Right cardiac atrium (tissue), 5 donors: Measurements from ENCODE around the gene CDK15. TPM values are rescaled to one million over a fixed set of nuclear protein-coding genes. Genes with fewer than 3 reads are reported as not detected.

Experiments used
- ATAC-seq, 2 donors: fragments of 200-7000 bp; cut with Tn5 transposase; one replicate each; pipeline versions ENCODE4 v1.8.0 to v1.9.1; 2020; ENCODE audit warnings: moderate library complexity in 2 of 2, mild to moderate bottlenecking in 1 of 2
- DNase-seq, 3 donors: peaks; one replicate each; pipeline ENCODE4 v3.0.0-alpha.2; 2020
- H3K27ac ChIP-seq: one replicate; pipeline ENCODE4 v1.5.1; 2013; ENCODE audit warnings: mild to moderate bottlenecking, low read length, control low read depth, moderate library complexity
- H3K27me3 ChIP-seq: one replicate; pipeline ENCODE4 v1.6.1; 2013; ENCODE audit not compliant: control insufficient read depth, insufficient read depth
- H3K4me1 ChIP-seq: one replicate; pipeline ENCODE4 v1.6.1; 2013; ENCODE audit warnings: low read length; ENCODE audit not compliant: control insufficient read depth, insufficient read depth
- H3K4me3 ChIP-seq: one replicate; pipeline ENCODE4 v1.5.1; 2013; ENCODE audit warnings: low read length, control low read depth
- H3K9me3 ChIP-seq: one replicate; pipeline ENCODE4 v1.6.1; 2013; ENCODE audit warnings: low read length; ENCODE audit not compliant: control insufficient read depth
- WGBS: extraction: QIAGEN DNeasy Blood & Tissue Kit; methylation state at CpG from one replicate; pipeline ENCODE4 v1.1.7; 2013; 5-methylcytosine and 5-hydroxymethylcytosine counted together
- intact Hi-C, 4 donors: fragments of 100-400 bp; cut with DNase I; formaldehyde crosslinking; loops; one replicate each; pipeline versions ENCODE4 v1.11.0 to v1.14.0; 2022 to 2023
- polyA plus RNA-seq: library from polyadenylated mRNA; stranded (reverse); fragments of 200-250 nt; gene quantifications from one replicate; pipeline ENCODE4 v1.2.3, GENCODE V29; 2013
- total RNA-seq, 4 donors: library from RNA; stranded (reverse); fragmentation: NEBNext Ultra II Directional; extraction: Animal tissue kit (Norgen Biotek cat#: 25700); gene quantifications; one replicate each; pipeline ENCODE4 v1.2.1, GENCODE V29; 2021
- donor health status: healthy with polysubstance abuse.
- donor health status: DM: no; HTN: yes; CAD: no.
- donor health status: DM: no; HTN: no; CAD: no.
- donor health status: DM: no; HTN: yes; CAD: no; lungs with severe emphysema.
- donor health status: DM: yes; HTN: yes; CAD: no.

The CDK15 gene
- total and polyA plus RNA-seq, 5 donors = 0.11 to 0.97 (median 0.37) TPM

GRCh38 chr2:201775326-201775725 lies 31.0 kb upstream of the CDK15 start:
- Histone ChIP-seq H3K27ac (no peak overlapping the region), H3K4me3 (no peak overlapping the region), H3K4me1 (peaks cover 3% of the 10 kb centered on the region), H3K9me3 (no peaks in the 10 kb centered on the region), H3K27me3 (no peaks in the 10 kb centered on the region)
- DNase-seq (no peak), ATAC-seq (no peak)
- 96% methylated on average over 1 of the region's 1 CpG for WGBS
- intact Hi-C loops = no loop called here

GRCh38 chr2:201777043-201777442 lies 29.3 kb upstream of the CDK15 start:
- no peak overlapping the region for H3K4me3 ChIP-seq
- intact Hi-C loops = no loop called here
- ATAC-seq = no peak
- H3K27me3 ChIP-seq = no peaks in the 10 kb centered on the region
- H3K4me1 ChIP-seq = peaks cover 3% of the 10 kb centered on the region
- H3K27ac ChIP-seq = no peak overlapping the region
- no peaks in the 10 kb centered on the region for H3K9me3 ChIP-seq
- no peak for DNase-seq

- no peak for ATAC-seq
- intact Hi-C loops = no loop called here
- DNase-seq = no peak
- Histone ChIP-seq H3K27me3 (no peaks in the 10 kb centered on the region), H3K9me3 (no peaks in the 10 kb centered on the region), H3K4me1 (peaks cover 3% of the 10 kb centered on the region), H3K27ac (no peak overlapping the region), H3K4me3 (no peak overlapping the region)
Measured at GRCh38 chr2:201777869-201778268, 28.5 kb upstream of the CDK15 start.

GRCh38 chr2:201779901-201780673 lies 26.2 kb upstream of the CDK15 start:
- Histone ChIP-seq H3K27me3 (no peaks in the 10 kb centered on the region), H3K27ac (peak overlapping the region; percentile 71), H3K4me1 (peaks cover 1% of the 10 kb centered on the region), H3K4me3 (peak overlapping the region; percentile 86), H3K9me3 (no peaks in the 10 kb centered on the region)
- ATAC-seq = peak; percentile 10 to 34
- no peak for DNase-seq
- WGBS = 5% methylated on average over 22 of the region's 22 CpGs
- intact Hi-C loops = no loop called here

- no peaks in the 10 kb centered on the region for H3K27me3 ChIP-seq
- peak; percentile 98 to 99 for ATAC-seq
Measured at GRCh38 chr2:201780674-201781493, 25.5 kb upstream of the CDK15 start, which contains the start of gene ALS2. TSS of gene ALS2 (minus strand) at chr2:201780933. CDS start at chr2:201768885, 12,048 bp downstream.

GRCh38 chr2:201781557-201782051 lies 24.7 kb upstream of the CDK15 start:
- Histone ChIP-seq H3K4me3 (peak overlapping the region; percentile 86), H3K9me3 (no peaks in the 10 kb centered on the region), H3K27ac (no peak overlapping the region), H3K27me3 (no peaks in the 10 kb centered on the region), H3K4me1 (no peaks in the 10 kb centered on the region)
- intact Hi-C loops = no loop called here
- ATAC-seq (peak in 1 of 2 donors; percentile 3), DNase-seq (peak in 2 of 3 donors; percentile 30 to 69)
- WGBS = 1% methylated on average over 15 of the region's 15 CpGs

More at GRCh38 chr2:201780674-201781493, 25.5 kb upstream of the CDK15 start, which contains the start of gene ALS2:
- H3K27ac ChIP-seq = peak within 1 kb of the TSS; percentile 71
- intact Hi-C loops = no loop called here
- peak within 1 kb of the TSS; percentile 86 for H3K4me3 ChIP-seq
- DNase-seq = peak; percentile 97 to 99 (median 98)
- H3K9me3 ChIP-seq = no peaks in the 10 kb centered on the region
- H3K4me1 ChIP-seq = no peaks in the 10 kb centered on the region
- under 1% methylated on average over 60 of the region's 60 CpGs for WGBS

GRCh38 chr2:201784563-201784962 lies 21.8 kb upstream of the CDK15 start:
- Histone ChIP-seq H3K4me3 (no peak overlapping the region), H3K4me1 (no peaks in the 10 kb centered on the region), H3K27ac (no peak overlapping the region), H3K27me3 (no peaks in the 10 kb centered on the region), H3K9me3 (no peaks in the 10 kb centered on the region)
- intact Hi-C loops = no loop called here
- ATAC-seq = no peak
- no peak for DNase-seq
- 20% methylated on average over 1 of the region's 1 CpG for WGBS

GRCh38 chr2:201785135-201785534 lies 21.2 kb upstream of the CDK15 start:
- 69% methylated on average over 4 of the region's 4 CpGs for WGBS
- Histone ChIP-seq H3K9me3 (no peaks in the 10 kb centered on the region), H3K27ac (no peak overlapping the region), H3K27me3 (no peaks in the 10 kb centered on the region), H3K4me3 (no peak overlapping the region), H3K4me1 (no peaks in the 10 kb centered on the region)
- intact Hi-C loops = no loop called here
- DNase-seq (no peak), ATAC-seq (no peak)

GRCh38 chr2:201786471-201786870 lies 19.9 kb upstream of the CDK15 start:
- intact Hi-C loops = no loop called here
- no peak overlapping the region for H3K27ac ChIP-seq
- no peaks in the 10 kb centered on the region for H3K9me3 ChIP-seq
- no peak for DNase-seq
- H3K4me1 ChIP-seq = no peaks in the 10 kb centered on the region
- ATAC-seq = no peak
- H3K27me3 ChIP-seq = no peaks in the 10 kb centered on the region
- H3K4me3 ChIP-seq = no peak overlapping the region

- WGBS = 71% methylated on average over 3 of the region's 3 CpGs
Measured at GRCh38 chr2:201788371-201788770, 18.0 kb upstream of the CDK15 start.

GRCh38 chr2:201789395-201789794 lies 16.9 kb upstream of the CDK15 start:
- intact Hi-C loops = no loop called here
- DNase-seq (no peak), ATAC-seq (no peak)
- Histone ChIP-seq H3K4me3 (no peak overlapping the region), H3K9me3 (no peaks in the 10 kb centered on the region), H3K4me1 (no peaks in the 10 kb centered on the region), H3K27me3 (no peaks in the 10 kb centered on the region), H3K27ac (no peak overlapping the region)
- WGBS = 67% methylated on average over 2 of the region's 2 CpGs

More at GRCh38 chr2:201788371-201788770, 18.0 kb upstream of the CDK15 start:
- Histone ChIP-seq H3K4me1 (no peaks in the 10 kb centered on the region), H3K4me3 (no peak overlapping the region), H3K9me3 (no peaks in the 10 kb centered on the region), H3K27ac (no peak overlapping the region), H3K27me3 (no peaks in the 10 kb centered on the region)
- ATAC-seq (no peak), DNase-seq (no peak)
- intact Hi-C loops = no loop called here
